Neural cell (in vitro differentiated cells): ENCODE measurements around the gene COL28A1. TPM values are rescaled to one million over a fixed set of nuclear protein-coding genes. Genes with fewer than 3 reads are reported as not detected.

ENCODE experiments used
- H2AFZ ChIP-seq: fragments of 200-600, 300-800 bp; sonication (generic), shearing (Covaris generic); 2 replicates; pipeline ENCODE4 v1.6.0; 2014; ENCODE audit warnings: low read depth, mild to moderate bottlenecking, antibody characterized with exemption, low read length, moderate library complexity
- H3F3A ChIP-seq: fragments of 200-600 bp; shearing (Covaris generic); 2 replicates; pipeline ENCODE4 v1.6.1; 2016; ENCODE audit warnings: mild to moderate bottlenecking, moderate library complexity, mixed read lengths, antibody characterized with exemption, low read length; ENCODE audit not compliant: insufficient read depth, poor library complexity, severe bottlenecking
- H3K27ac ChIP-seq: fragments of 200-600, 300-800 bp; sonication (generic), shearing (Covaris generic); 2 replicates; pipeline ENCODE4 v1.5.1; 2014; ENCODE audit warnings: mild to moderate bottlenecking, low read length, moderate library complexity
- H3K27me3 ChIP-seq: fragments of 300-800, 200-600 bp; sonication (generic), shearing (Covaris generic); 2 replicates; pipeline ENCODE4 v1.6.0; 2014; ENCODE audit warnings: mild to moderate bottlenecking, low read depth, low read length, moderate library complexity; ENCODE audit not compliant: insufficient read depth
- H3K36me3 ChIP-seq: fragments of 300-800, 200-600 bp; sonication (generic), shearing (Covaris generic); 2 replicates; pipeline ENCODE4 v1.5.1; 2014; ENCODE audit warnings: mild to moderate bottlenecking, antibody characterized with exemption, low read length, moderate library complexity; ENCODE audit not compliant: insufficient read depth
- H3K4me2 ChIP-seq: fragments of 300-800, 200-600 bp; sonication (generic), shearing (Covaris generic); 2 replicates; pipeline ENCODE4 v1.6.0; 2014; ENCODE audit warnings: mild to moderate bottlenecking, low read length
- H3K4me3 ChIP-seq: fragments of 300-800, 200-600 bp; sonication (generic), shearing (Covaris generic); 2 replicates; pipeline ENCODE4 v1.5.1; 2014; ENCODE audit warnings: mild to moderate bottlenecking, low read length, moderate library complexity
- H3K79me2 ChIP-seq: fragments of 200-600 bp; shearing (Covaris generic); replicated peaks from 2 replicates; pipeline ENCODE4 v1.6.0; 2014; ENCODE audit warnings: mild to moderate bottlenecking, low read length, moderate library complexity; ENCODE audit not compliant: insufficient read depth
- H3K9ac ChIP-seq: fragments of 300-800, 200-600 bp; sonication (generic), shearing (Covaris generic); 2 replicates; pipeline ENCODE4 v1.6.1; 2016; ENCODE audit warnings: mild to moderate bottlenecking, low read length, mixed read lengths
- H3K9me2 ChIP-seq: fragments of 200-600 bp; shearing (Covaris generic); 2 replicates; pipeline ENCODE4 v1.6.1; 2016; ENCODE audit warnings: mild to moderate bottlenecking, low read length, mixed read lengths; ENCODE audit not compliant: insufficient read depth
- H3K9me3 ChIP-seq: fragments of 200-600, 300-800 bp; sonication (generic), shearing (Covaris generic); 2 replicates; pipeline ENCODE4 v1.6.1; 2016; ENCODE audit warnings: mild to moderate bottlenecking, mixed run types, low read length, moderate library complexity, mixed read lengths
- H4K20me1 ChIP-seq: fragments of 200-600 bp; shearing (Covaris generic); 2 replicates; pipeline ENCODE4 v1.6.1; 2016; ENCODE audit warnings: mild to moderate bottlenecking, mixed run types; ENCODE audit not compliant: insufficient read depth
- EP300 ChIP-seq: fragments of 450-650 bp; conservative IDR thresholded peaks from 2 replicates; pipeline ENCODE4 v1.6.1; 2014; ENCODE audit warnings: antibody characterized with exemption, mild to moderate bottlenecking, moderate library complexity; ENCODE audit not compliant: poor library complexity, severe bottlenecking
- EZH2 ChIP-seq: fragments of 200-600, 300-800 bp; shearing (Covaris generic), sonication (generic); IDR thresholded peaks from 2 replicates; pipeline ENCODE4 v1.6.1; 2014; ENCODE audit warnings: antibody characterized with exemption, low read length, borderline replicate concordance, mild to moderate bottlenecking; ENCODE audit not compliant: insufficient read depth, poor library complexity, severe bottlenecking
- MXI1 ChIP-seq: fragments of 450-650 bp; conservative IDR thresholded peaks from 2 replicates; pipeline ENCODE4 v1.6.1; 2014; ENCODE audit warnings: antibody characterized with exemption, mild to moderate bottlenecking; ENCODE audit not compliant: poor library complexity, severe bottlenecking
- POLR2AphosphoS5 ChIP-seq: IDR thresholded peaks from 2 replicates; pipeline ENCODE4 v1.6.1; 2012
- RAD21 ChIP-seq: fragments of 450-650 bp; conservative IDR thresholded peaks from 2 replicates; pipeline ENCODE4 v1.6.1; 2014; ENCODE audit warnings: antibody characterized with exemption, mild to moderate bottlenecking, moderate library complexity
- SMC3 ChIP-seq: fragments of 450-650 bp; conservative IDR thresholded peaks from 2 replicates; pipeline ENCODE4 v1.6.1; 2014; ENCODE audit warnings: antibody characterized with exemption, mild to moderate bottlenecking, moderate library complexity; ENCODE audit not compliant: poor library complexity
- TAF1 ChIP-seq: IDR thresholded peaks from 2 replicates; pipeline ENCODE4 v1.6.1; 2012; ENCODE audit warnings: low read depth
- polyA plus RNA-seq: library from polyadenylated mRNA; depleted of rRNA; stranded (reverse); fragments of >200 nt; gene quantifications from 2 replicates; pipeline ENCODE4 v1.2.3, GENCODE V29; 2014
- TF ChIP-seq, protein P1 (sequence below): fragments of 450-650 bp; IDR thresholded peaks from 2 replicates; pipeline ENCODE4 v1.5.1; 2014; ENCODE audit warnings: antibody characterized with exemption, mild to moderate bottlenecking, moderate library complexity; ENCODE audit not compliant: poor library complexity, severe bottlenecking
- TF ChIP-seq, protein P2 (sequence below): IDR thresholded peaks from 2 replicates; pipeline ENCODE4 v1.6.1; 2012; ENCODE audit warnings: borderline replicate concordance

The COL28A1 gene
- polyA plus RNA-seq, 1 donor from 2014 or later: 1.0 TPM

DNA sequence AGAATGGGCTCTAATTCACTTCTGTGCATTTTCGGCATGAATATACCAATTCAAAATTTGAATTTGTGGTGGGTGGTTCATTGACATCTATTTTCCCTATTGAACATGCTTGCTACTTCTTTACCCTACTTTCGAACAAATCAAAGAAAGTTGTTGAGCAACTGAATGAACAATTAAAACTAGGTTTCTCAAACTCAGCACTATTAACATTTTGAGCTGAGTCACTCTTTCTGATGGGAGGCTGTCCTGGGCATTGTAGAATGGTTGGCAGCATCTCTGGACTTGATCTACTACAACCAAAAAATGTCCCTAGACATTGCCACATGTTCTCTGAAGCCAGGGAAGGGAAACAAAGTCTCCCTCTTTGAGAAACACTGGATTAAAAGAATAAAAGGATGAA lies 116.7 kb downstream of the COL28A1 start:
- Histone ChIP-seq H4K20me1 (no peaks in the 10 kb centered on the region), H3K9ac (no peak overlapping the region), H3K79me2 (no peaks in the 10 kb centered on the region), H3K9me2 (no peaks in the 10 kb centered on the region), H3K4me3 (no peak overlapping the region), H2AFZ (no peak overlapping the region), H3K27me3 (no peaks in the 10 kb centered on the region), H3F3A (no peaks in the 10 kb centered on the region), H3K9me3 (no peaks in the 10 kb centered on the region), H3K4me2 (no peak overlapping the region), H3K36me3 (no peaks in the 10 kb centered on the region), H3K27ac (no peak overlapping the region)
- no peak for TF ChIP-seq TAF1
- TF ChIP-seq, protein P1, sequence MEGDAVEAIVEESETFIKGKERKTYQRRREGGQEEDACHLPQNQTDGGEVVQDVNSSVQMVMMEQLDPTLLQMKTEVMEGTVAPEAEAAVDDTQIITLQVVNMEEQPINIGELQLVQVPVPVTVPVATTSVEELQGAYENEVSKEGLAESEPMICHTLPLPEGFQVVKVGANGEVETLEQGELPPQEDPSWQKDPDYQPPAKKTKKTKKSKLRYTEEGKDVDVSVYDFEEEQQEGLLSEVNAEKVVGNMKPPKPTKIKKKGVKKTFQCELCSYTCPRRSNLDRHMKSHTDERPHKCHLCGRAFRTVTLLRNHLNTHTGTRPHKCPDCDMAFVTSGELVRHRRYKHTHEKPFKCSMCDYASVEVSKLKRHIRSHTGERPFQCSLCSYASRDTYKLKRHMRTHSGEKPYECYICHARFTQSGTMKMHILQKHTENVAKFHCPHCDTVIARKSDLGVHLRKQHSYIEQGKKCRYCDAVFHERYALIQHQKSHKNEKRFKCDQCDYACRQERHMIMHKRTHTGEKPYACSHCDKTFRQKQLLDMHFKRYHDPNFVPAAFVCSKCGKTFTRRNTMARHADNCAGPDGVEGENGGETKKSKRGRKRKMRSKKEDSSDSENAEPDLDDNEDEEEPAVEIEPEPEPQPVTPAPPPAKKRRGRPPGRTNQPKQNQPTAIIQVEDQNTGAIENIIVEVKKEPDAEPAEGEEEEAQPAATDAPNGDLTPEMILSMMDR: no peak
- TF ChIP-seq POLR2AphosphoS5: no peak
- no peak for TF ChIP-seq SMC3
- no peak for TF ChIP-seq EP300

- no peaks in the 10 kb centered on the region for H3K9me2 ChIP-seq
Observed at GRCh38 chr7:7417851-7418250, 117.8 kb downstream of the COL28A1 start.

DNA sequence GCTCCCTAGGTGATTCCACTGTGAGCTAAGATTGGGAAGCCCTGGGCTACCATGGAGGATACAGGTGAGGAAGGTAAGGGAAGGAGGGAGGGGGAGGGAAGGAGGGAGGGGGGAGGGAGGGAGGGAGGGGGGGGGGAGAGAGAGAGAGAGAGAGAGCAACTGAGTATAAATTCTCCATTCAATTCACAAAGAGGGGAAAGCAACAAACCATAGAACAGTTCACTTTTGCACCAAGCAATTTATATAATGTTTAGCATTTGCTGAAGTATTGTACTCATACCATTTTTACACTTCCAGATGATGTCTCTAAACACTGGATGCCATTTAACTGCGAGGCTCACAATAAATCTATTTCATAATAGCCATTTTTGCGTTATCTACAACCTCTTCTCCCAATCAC lies 118.3 kb downstream of the COL28A1 start:
- Histone ChIP-seq H3K9me2 (no peaks in the 10 kb centered on the region), H3F3A (no peaks in the 10 kb centered on the region), H4K20me1 (no peaks in the 10 kb centered on the region), H3K4me3 (no peak overlapping the region), H3K27me3 (no peaks in the 10 kb centered on the region), H3K79me2 (no peaks in the 10 kb centered on the region), H3K4me2 (no peak overlapping the region), H3K36me3 (no peaks in the 10 kb centered on the region), H3K9me3 (no peaks in the 10 kb centered on the region), H3K9ac (no peak overlapping the region), H3K27ac (no peak overlapping the region), H2AFZ (no peak overlapping the region)
- TF ChIP-seq TAF1: no peak
- TF ChIP-seq SMC3: no peak
- no peak for TF ChIP-seq EP300
- TF ChIP-seq RAD21: no peak
- TF ChIP-seq POLR2AphosphoS5: no peak
- TF ChIP-seq, protein P1: no peak
- TF ChIP-seq MXI1: no peak
- no peak for TF ChIP-seq EZH2
- TF ChIP-seq, protein P2, sequence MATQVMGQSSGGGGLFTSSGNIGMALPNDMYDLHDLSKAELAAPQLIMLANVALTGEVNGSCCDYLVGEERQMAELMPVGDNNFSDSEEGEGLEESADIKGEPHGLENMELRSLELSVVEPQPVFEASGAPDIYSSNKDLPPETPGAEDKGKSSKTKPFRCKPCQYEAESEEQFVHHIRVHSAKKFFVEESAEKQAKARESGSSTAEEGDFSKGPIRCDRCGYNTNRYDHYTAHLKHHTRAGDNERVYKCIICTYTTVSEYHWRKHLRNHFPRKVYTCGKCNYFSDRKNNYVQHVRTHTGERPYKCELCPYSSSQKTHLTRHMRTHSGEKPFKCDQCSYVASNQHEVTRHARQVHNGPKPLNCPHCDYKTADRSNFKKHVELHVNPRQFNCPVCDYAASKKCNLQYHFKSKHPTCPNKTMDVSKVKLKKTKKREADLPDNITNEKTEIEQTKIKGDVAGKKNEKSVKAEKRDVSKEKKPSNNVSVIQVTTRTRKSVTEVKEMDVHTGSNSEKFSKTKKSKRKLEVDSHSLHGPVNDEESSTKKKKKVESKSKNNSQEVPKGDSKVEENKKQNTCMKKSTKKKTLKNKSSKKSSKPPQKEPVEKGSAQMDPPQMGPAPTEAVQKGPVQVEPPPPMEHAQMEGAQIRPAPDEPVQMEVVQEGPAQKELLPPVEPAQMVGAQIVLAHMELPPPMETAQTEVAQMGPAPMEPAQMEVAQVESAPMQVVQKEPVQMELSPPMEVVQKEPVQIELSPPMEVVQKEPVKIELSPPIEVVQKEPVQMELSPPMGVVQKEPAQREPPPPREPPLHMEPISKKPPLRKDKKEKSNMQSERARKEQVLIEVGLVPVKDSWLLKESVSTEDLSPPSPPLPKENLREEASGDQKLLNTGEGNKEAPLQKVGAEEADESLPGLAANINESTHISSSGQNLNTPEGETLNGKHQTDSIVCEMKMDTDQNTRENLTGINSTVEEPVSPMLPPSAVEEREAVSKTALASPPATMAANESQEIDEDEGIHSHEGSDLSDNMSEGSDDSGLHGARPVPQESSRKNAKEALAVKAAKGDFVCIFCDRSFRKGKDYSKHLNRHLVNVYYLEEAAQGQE: no peak

More at GRCh38 chr7:7417851-7418250, 117.8 kb downstream of the COL28A1 start:
- Histone ChIP-seq H2AFZ (no peak overlapping the region), H3K36me3 (no peaks in the 10 kb centered on the region), H3K9ac (no peak overlapping the region), H3K27ac (no peak overlapping the region), H3F3A (no peaks in the 10 kb centered on the region), H3K79me2 (no peaks in the 10 kb centered on the region), H4K20me1 (no peaks in the 10 kb centered on the region), H3K4me3 (no peak overlapping the region), H3K27me3 (no peaks in the 10 kb centered on the region), H3K4me2 (no peak overlapping the region), H3K9me3 (no peaks in the 10 kb centered on the region)
- no peak for TF ChIP-seq RAD21
- TF ChIP-seq EZH2: no peak
- no peak for TF ChIP-seq POLR2AphosphoS5
